Endodermal cell (in vitro differentiated cells): ENCODE results near the gene MYH14. TPM values are rescaled to one million over a fixed set of nuclear protein-coding genes. Genes with fewer than 3 reads are reported as not detected.

Experiments
- DNase-seq: peaks from one replicate; pipeline ENCODE4 v3.0.0-alpha.2; 2017
- H3K27ac ChIP-seq: 2 replicates; pipeline ENCODE4 v1.5.1; 2013; ENCODE audit warnings: mild to moderate bottlenecking, low read depth, low read length, moderate library complexity
- H3K27me3 ChIP-seq: 2 replicates; pipeline ENCODE4 v1.6.1; 2013; ENCODE audit warnings: mild to moderate bottlenecking, low read length, moderate library complexity; ENCODE audit not compliant: insufficient read depth, control insufficient read depth, poor library complexity, severe bottlenecking
- H3K36me3 ChIP-seq: 2 replicates; pipeline ENCODE4 v1.7.0; 2013; ENCODE audit warnings: mild to moderate bottlenecking, low read length, moderate library complexity; ENCODE audit not compliant: control insufficient read depth, insufficient read depth
- H3K4me1 ChIP-seq: one replicate; pipeline ENCODE4 v1.7.0; 2013; ENCODE audit warnings: low read length; ENCODE audit not compliant: control insufficient read depth, insufficient read depth
- H3K4me3 ChIP-seq: 2 replicates; pipeline ENCODE4 v1.5.1; 2013; ENCODE audit warnings: mild to moderate bottlenecking, low read length, moderate library complexity
- H3K9ac ChIP-seq: 2 replicates; pipeline ENCODE4 v1.6.1; 2013; ENCODE audit warnings: mild to moderate bottlenecking, low read length, moderate library complexity; ENCODE audit not compliant: poor library complexity, severe bottlenecking; ENCODE audit errors: extremely low read depth
- H3K9me3 ChIP-seq: 2 replicates; pipeline ENCODE4 v1.6.1; 2013; ENCODE audit warnings: mild to moderate bottlenecking, low read length, moderate library complexity; ENCODE audit not compliant: control insufficient read depth
- H3K27ac Mint-ChIP-seq: 2 replicates; pipeline ENCODE4 v1.8.0; 2020; ENCODE audit warnings: mixed read lengths
- H3K27me3 Mint-ChIP-seq: 2 replicates; pipeline ENCODE4 v1.8.0; 2021; ENCODE audit warnings: mild to moderate bottlenecking, mixed read lengths; ENCODE audit not compliant: insufficient read depth
- H3K36me3 Mint-ChIP-seq: 2 replicates; pipeline ENCODE4 v1.8.0; 2020; ENCODE audit warnings: low read depth, mixed read lengths
- H3K4me1 Mint-ChIP-seq: 2 replicates; pipeline ENCODE4 v1.8.0; 2020; ENCODE audit warnings: mixed read lengths
- H3K4me3 Mint-ChIP-seq: 2 replicates; pipeline ENCODE4 v1.8.0; 2020; ENCODE audit warnings: mild to moderate bottlenecking, moderate library complexity, mixed read lengths
- H3K9me3 Mint-ChIP-seq: 2 replicates; pipeline ENCODE4 v1.8.0; 2020; ENCODE audit warnings: mild to moderate bottlenecking, mixed read lengths
- WGBS, 2 experiments: methylation state at CpG; one replicate each; pipeline versions ENCODE4 v1.1.5 to v1.1.7; 2013; ENCODE audit warnings: missing lambda C conversion rate in 2 of 2, mixed read lengths in 1 of 2; ENCODE audit not compliant: insufficient coverage in 1 of 2, insufficient read length in 1 of 2; 5-methylcytosine and 5-hydroxymethylcytosine counted together
- total RNA-seq, 2 donors: library from RNA; stranded (reverse); fragmentation: NEBNext Ultra II Directional in 1 of 2; extraction: Animal tissue kit (Norgen Biotek cat#: 25700) in 1 of 2; gene quantifications; 2 replicates in 1 of 2; 3 replicates in 1 of 2; pipeline ENCODE4 v1.2.1, GENCODE V29; 2021
- TF ChIP-seq, protein P1 (sequence below): fragments of 200-600 bp; sonication (generic); conservative IDR thresholded peaks from 2 replicates; pipeline ENCODE4 v1.5.0; 2021; ENCODE audit warnings: antibody characterized with exemption, mild to moderate bottlenecking

MYH14 gene
- total RNA-seq, 2 donors from 2014 or later, result 12.8 to 16.7 TPM

GRCh38 chr19:50238043-50238442, 34.6 kb downstream of the MYH14 start:
- H3K27ac Mint-ChIP-seq, result no peak overlapping the region
- no peaks in the 10 kb centered on the region for H3K27me3 Mint-ChIP-seq
- Histone ChIP-seq H3K27me3 (no peaks in the 10 kb centered on the region), H3K4me1 (no peaks in the 10 kb centered on the region), H3K27ac (no peak overlapping the region), H3K9ac (no peak overlapping the region), H3K9me3 (peaks cover 7% of the 10 kb centered on the region), H3K36me3 (no peaks in the 10 kb centered on the region), H3K4me3 (no peak overlapping the region)
- WGBS, 2 experiments, result 87 to 93% methylated on average over 3 to 4 of the region's 4 CpGs
- H3K36me3 Mint-ChIP-seq, result peaks cover 18% of the 10 kb centered on the region
- DNase-seq, result no peak
- TF ChIP-seq, protein P1, sequence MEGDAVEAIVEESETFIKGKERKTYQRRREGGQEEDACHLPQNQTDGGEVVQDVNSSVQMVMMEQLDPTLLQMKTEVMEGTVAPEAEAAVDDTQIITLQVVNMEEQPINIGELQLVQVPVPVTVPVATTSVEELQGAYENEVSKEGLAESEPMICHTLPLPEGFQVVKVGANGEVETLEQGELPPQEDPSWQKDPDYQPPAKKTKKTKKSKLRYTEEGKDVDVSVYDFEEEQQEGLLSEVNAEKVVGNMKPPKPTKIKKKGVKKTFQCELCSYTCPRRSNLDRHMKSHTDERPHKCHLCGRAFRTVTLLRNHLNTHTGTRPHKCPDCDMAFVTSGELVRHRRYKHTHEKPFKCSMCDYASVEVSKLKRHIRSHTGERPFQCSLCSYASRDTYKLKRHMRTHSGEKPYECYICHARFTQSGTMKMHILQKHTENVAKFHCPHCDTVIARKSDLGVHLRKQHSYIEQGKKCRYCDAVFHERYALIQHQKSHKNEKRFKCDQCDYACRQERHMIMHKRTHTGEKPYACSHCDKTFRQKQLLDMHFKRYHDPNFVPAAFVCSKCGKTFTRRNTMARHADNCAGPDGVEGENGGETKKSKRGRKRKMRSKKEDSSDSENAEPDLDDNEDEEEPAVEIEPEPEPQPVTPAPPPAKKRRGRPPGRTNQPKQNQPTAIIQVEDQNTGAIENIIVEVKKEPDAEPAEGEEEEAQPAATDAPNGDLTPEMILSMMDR, result no peak
- H3K4me1 Mint-ChIP-seq, result peaks cover 9% of the 10 kb centered on the region
- no peak overlapping the region for H3K4me3 Mint-ChIP-seq
- no peaks in the 10 kb centered on the region for H3K9me3 Mint-ChIP-seq

DNA sequence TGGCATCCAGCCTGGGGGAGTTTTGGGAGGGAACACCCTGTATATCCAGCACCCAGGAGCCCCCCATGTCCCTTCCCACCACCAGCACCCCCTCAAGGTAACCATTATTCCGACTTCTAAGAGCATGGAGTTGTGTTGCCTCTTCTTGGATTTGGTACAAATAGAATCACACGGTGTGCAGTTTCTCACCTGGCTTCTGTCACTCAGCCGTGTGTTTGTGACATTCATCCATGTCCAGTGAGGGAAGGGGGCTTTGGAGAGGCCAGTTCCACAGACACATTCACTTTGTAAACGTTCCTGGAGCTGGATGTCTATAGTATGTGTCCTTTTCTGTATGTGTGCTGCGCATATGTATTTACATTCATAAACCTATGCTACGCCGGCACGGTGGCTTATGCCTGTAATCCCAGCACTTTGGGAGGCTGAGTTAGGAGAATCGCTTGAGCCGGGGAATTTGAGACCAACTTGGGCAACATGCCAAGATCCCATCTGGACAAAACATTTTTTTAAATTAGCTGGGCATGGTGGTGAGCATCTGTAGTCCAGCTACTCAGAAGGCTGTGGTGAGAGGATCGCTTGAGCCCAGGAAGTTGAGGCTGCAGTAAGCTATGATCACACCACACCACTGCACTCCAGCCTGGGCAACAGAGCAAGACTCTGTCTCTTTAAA, 36.6 kb downstream of the MYH14 start:
- no peaks in the 10 kb centered on the region for H3K27me3 Mint-ChIP-seq
- peaks cover 18% of the 10 kb centered on the region for H3K36me3 Mint-ChIP-seq
- Histone ChIP-seq H3K4me1 (no peaks in the 10 kb centered on the region), H3K27me3 (no peaks in the 10 kb centered on the region), H3K4me3 (no peak overlapping the region), H3K9ac (no peak overlapping the region), H3K36me3 (no peaks in the 10 kb centered on the region), H3K27ac (no peak overlapping the region), H3K9me3 (peaks cover 7% of the 10 kb centered on the region)
- TF ChIP-seq, protein P1, result no peak
- 91 to 94% methylated on average over 9 to 11 of the region's 11 CpGs for WGBS, 2 experiments
- H3K27ac Mint-ChIP-seq, result no peak overlapping the region
- no peak overlapping the region for H3K4me3 Mint-ChIP-seq
- H3K9me3 Mint-ChIP-seq, result no peaks in the 10 kb centered on the region
- no peak for DNase-seq
- H3K4me1 Mint-ChIP-seq, result no peaks in the 10 kb centered on the region

GRCh38 chr19:50242581-50242980, 39.2 kb downstream of the MYH14 start:
- H3K4me3 Mint-ChIP-seq, result no peak overlapping the region
- no peaks in the 10 kb centered on the region for H3K9me3 ChIP-seq
- peaks cover 20% of the 10 kb centered on the region for H3K36me3 Mint-ChIP-seq
- no peak for DNase-seq
- H3K9me3 Mint-ChIP-seq, result no peaks in the 10 kb centered on the region
- H3K4me1 Mint-ChIP-seq, result peaks cover 3% of the 10 kb centered on the region
- H3K36me3 ChIP-seq, result no peaks in the 10 kb centered on the region
- no peaks in the 10 kb centered on the region for H3K27me3 Mint-ChIP-seq
- no peak overlapping the region for H3K27ac ChIP-seq
- TF ChIP-seq, protein P1, result no peak
- no peaks in the 10 kb centered on the region for H3K27me3 ChIP-seq
- WGBS, 2 experiments, result 89 to 94% methylated on average over 4 to 6 of the region's 6 CpGs
- H3K27ac Mint-ChIP-seq, result no peak overlapping the region
- no peak overlapping the region for H3K4me3 ChIP-seq
- no peaks in the 10 kb centered on the region for H3K4me1 ChIP-seq
- no peak overlapping the region for H3K9ac ChIP-seq
